Measurements from ENCODE around the gene PLA2G2C.

DNA sequence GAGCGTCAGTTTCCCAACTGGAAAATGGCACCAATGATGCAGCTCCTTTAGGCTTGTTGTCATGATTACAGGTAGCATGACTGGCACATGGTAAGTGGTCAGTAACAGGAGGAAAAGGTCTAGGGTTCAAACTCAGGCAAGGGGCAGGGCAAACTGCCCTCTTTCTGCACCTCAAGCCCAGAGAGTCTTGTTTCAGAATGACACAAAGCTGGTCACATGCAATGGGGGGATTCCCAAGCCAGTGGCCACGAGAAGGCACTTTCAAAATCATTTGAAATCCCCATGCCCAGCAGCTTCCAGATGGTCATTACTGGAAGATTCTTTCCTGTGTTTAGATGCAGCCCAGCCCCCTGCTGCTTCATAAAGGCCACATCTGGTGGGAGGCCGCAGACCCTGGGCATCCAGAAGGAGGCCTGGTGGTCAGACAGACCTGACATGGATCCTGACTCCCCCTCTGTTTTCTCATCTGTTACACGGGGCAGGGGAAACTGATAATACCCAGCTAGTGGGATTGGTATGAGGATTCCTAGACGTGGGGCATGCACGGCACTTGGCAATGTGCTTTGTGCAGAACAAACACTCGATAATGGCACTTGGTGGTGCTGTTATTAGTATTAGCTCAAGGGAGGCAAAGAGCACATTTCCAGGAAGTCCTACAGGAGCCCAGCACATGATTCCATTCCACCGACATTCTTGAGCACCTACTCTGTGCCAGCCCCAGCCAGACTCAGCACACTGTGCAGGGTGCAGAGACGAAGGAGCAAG, 60.1 kb downstream of the PLA2G2C start:
- TF ChIP-seq ZNF394 (tag by site-specific recombination; IDR thresholded peaks at IDR 0.05; ENCODE audit: borderline replicate concordance) (no peak), ZNF785 (tag by site-specific recombination; IDR thresholded peaks at IDR 0.05) (no peak), ZBTB21 (tag by site-specific recombination; IDR thresholded peaks at IDR 0.05) (no peak), ZNF292 (tag by site-specific recombination; IDR thresholded peaks at IDR 0.05; ENCODE audit: borderline replicate concordance, low read depth) (no peak)
- TF ChIP-seq, protein P1, sequence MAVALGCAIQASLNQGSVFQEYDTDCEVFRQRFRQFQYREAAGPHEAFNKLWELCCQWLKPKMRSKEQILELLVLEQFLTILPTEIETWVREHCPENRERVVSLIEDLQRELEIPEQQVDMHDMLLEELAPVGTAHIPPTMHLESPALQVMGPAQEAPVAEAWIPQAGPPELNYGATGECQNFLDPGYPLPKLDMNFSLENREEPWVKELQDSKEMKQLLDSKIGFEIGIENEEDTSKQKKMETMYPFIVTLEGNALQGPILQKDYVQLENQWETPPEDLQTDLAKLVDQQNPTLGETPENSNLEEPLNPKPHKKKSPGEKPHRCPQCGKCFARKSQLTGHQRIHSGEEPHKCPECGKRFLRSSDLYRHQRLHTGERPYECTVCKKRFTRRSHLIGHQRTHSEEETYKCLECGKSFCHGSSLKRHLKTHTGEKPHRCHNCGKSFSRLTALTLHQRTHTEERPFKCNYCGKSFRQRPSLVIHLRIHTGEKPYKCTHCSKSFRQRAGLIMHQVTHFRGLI (tag by site-specific recombination; IDR thresholded peaks at IDR 0.05) = no peak
- TF ChIP-seq, protein P2, sequence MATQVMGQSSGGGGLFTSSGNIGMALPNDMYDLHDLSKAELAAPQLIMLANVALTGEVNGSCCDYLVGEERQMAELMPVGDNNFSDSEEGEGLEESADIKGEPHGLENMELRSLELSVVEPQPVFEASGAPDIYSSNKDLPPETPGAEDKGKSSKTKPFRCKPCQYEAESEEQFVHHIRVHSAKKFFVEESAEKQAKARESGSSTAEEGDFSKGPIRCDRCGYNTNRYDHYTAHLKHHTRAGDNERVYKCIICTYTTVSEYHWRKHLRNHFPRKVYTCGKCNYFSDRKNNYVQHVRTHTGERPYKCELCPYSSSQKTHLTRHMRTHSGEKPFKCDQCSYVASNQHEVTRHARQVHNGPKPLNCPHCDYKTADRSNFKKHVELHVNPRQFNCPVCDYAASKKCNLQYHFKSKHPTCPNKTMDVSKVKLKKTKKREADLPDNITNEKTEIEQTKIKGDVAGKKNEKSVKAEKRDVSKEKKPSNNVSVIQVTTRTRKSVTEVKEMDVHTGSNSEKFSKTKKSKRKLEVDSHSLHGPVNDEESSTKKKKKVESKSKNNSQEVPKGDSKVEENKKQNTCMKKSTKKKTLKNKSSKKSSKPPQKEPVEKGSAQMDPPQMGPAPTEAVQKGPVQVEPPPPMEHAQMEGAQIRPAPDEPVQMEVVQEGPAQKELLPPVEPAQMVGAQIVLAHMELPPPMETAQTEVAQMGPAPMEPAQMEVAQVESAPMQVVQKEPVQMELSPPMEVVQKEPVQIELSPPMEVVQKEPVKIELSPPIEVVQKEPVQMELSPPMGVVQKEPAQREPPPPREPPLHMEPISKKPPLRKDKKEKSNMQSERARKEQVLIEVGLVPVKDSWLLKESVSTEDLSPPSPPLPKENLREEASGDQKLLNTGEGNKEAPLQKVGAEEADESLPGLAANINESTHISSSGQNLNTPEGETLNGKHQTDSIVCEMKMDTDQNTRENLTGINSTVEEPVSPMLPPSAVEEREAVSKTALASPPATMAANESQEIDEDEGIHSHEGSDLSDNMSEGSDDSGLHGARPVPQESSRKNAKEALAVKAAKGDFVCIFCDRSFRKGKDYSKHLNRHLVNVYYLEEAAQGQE (tag by site-specific recombination; IDR thresholded peaks at IDR 0.05) = no peak
- TF ChIP-seq, protein P3, sequence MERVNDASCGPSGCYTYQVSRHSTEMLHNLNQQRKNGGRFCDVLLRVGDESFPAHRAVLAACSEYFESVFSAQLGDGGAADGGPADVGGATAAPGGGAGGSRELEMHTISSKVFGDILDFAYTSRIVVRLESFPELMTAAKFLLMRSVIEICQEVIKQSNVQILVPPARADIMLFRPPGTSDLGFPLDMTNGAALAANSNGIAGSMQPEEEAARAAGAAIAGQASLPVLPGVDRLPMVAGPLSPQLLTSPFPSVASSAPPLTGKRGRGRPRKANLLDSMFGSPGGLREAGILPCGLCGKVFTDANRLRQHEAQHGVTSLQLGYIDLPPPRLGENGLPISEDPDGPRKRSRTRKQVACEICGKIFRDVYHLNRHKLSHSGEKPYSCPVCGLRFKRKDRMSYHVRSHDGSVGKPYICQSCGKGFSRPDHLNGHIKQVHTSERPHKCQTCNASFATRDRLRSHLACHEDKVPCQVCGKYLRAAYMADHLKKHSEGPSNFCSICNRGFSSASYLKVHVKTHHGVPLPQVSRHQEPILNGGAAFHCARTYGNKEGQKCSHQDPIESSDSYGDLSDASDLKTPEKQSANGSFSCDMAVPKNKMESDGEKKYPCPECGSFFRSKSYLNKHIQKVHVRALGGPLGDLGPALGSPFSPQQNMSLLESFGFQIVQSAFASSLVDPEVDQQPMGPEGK (tag by site-specific recombination; IDR thresholded peaks at IDR 0.05) = no peak

All from HEK293 (cell line).